Measurements from ENCODE around the gene ACACB. TPM values are rescaled to one million over a fixed set of nuclear protein-coding genes. Genes with fewer than 3 reads are reported as not detected.

The ACACB gene
- total RNA-seq, 6 experiments from 2014 or later: 107 to 237 (median 187) TPM

DNA sequence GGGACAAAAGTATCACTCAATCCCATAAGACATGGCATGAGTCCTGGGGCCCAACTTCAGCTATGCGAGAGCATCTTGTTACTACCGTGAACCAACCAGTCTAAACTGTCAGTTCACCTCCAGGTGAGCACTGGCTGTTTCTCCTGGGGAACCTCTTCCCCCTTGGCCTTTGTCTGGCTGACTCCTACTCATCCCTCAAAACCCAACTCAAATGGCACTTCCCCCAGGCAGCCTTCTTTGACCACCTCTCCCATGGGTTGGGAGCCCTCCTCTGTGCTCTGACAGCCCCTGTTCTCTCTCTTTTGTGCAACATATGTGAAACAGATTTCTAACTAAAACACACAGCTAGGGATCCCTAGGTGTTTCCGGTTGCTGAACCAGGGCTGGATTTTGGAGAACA lies 155.0 kb downstream of the ACACB start:
- no peak for DNase-seq
- Histone ChIP-seq H3K27ac (no peak overlapping the region), H3K9me3 (no peaks in the 10 kb centered on the region), H3K4me1 (no peaks in the 10 kb centered on the region), H3K4me3 (no peak overlapping the region), H3K27me3 (no peaks in the 10 kb centered on the region), H3K36me3 (peaks cover 0 to 19% (median 10%) of the 10 kb centered on the region in 4 donors)
- WGBS (ENCODE audit: insufficient coverage, low coverage, low lambda C conversion rate, missing lambda C conversion rate): 71% methylated on average over 1 of the region's 3 CpGs
- no peak for ATAC-seq
- intact Hi-C loops (cut with DNase I): no loop called here
- TF ChIP-seq POLR2A (IDR thresholded peaks at IDR 0.05): no peak
- TF ChIP-seq, protein P1, sequence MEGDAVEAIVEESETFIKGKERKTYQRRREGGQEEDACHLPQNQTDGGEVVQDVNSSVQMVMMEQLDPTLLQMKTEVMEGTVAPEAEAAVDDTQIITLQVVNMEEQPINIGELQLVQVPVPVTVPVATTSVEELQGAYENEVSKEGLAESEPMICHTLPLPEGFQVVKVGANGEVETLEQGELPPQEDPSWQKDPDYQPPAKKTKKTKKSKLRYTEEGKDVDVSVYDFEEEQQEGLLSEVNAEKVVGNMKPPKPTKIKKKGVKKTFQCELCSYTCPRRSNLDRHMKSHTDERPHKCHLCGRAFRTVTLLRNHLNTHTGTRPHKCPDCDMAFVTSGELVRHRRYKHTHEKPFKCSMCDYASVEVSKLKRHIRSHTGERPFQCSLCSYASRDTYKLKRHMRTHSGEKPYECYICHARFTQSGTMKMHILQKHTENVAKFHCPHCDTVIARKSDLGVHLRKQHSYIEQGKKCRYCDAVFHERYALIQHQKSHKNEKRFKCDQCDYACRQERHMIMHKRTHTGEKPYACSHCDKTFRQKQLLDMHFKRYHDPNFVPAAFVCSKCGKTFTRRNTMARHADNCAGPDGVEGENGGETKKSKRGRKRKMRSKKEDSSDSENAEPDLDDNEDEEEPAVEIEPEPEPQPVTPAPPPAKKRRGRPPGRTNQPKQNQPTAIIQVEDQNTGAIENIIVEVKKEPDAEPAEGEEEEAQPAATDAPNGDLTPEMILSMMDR (IDR thresholded peaks at IDR 0.05): no peak

DNA sequence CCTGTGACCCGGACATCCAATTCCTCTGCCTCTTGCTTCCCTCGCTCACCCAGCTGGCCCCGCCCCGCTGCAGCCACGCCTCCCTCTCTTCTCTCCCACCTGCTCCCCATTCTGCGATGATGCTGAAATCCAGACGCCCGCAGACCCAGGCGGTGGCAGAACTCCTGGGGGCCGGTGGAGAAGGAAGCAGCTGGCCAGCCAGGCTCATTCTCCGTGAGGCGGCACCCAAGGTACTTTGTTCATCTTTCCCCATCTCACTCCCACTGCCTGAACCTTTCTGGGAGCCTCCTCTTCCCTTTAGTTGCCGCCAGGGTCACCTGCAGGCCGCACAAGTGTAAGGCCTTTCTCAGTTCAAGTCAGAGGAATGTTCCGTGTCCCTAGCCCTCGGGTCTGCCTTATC lies 157.0 kb downstream of the ACACB start:
- ATAC-seq (no peak), DNase-seq (no peak)
- H3K4me1 ChIP-seq: peaks cover 0 to 9% (median 5%) of the 10 kb centered on the region in 4 donors
- H3K9me3 ChIP-seq: no peaks in the 10 kb centered on the region
- H3K4me3 ChIP-seq: no peak overlapping the region
- H3K27me3 ChIP-seq: no peaks in the 10 kb centered on the region
- TF ChIP-seq POLR2A (IDR thresholded peaks at IDR 0.05): no peak
- TF ChIP-seq, protein P1 (IDR thresholded peaks at IDR 0.05): no peak
- H3K27ac ChIP-seq: no peak overlapping the region
- WGBS (ENCODE audit: insufficient coverage, low coverage, low lambda C conversion rate, missing lambda C conversion rate): 43% methylated on average over 13 of the region's 16 CpGs
- intact Hi-C loops (cut with DNase I): no loop called here
- H3K36me3 ChIP-seq: peaks cover 0 to 4% (median under 1%) of the 10 kb centered on the region in 4 donors

DNA sequence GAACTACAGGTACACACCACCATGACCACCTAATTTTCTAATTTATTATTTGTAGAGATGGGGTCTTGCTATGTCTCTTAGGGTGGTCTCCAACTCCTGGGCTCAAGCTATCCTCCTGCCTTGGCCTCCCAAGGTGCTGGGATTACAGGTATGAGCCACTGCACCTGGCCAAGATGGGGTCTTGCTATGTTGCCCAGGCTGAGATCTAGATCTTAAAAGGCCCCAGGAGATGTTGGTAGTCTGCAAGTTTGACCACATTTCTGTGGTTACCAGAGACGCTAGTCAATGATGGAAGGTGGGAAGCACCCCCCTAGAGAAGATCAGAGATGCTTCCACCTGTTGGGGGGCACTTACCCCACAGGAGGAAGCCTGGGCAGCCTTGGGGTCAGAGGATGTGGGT lies 158.0 kb downstream of the ACACB start:
- Histone ChIP-seq H3K9me3 (no peaks in the 10 kb centered on the region), H3K27me3 (no peaks in the 10 kb centered on the region), H3K36me3 (no peaks in the 10 kb centered on the region), H3K4me3 (no peak overlapping the region), H3K27ac (no peak overlapping the region), H3K4me1 (peaks cover 0 to 19% (median 9%) of the 10 kb centered on the region in 4 donors)
- WGBS (ENCODE audit: insufficient coverage, low coverage, low lambda C conversion rate, missing lambda C conversion rate): 88% methylated on average over 1 of the region's 1 CpG
- DNase-seq (no peak), ATAC-seq (no peak)
- TF ChIP-seq, protein P1 (IDR thresholded peaks at IDR 0.05): no peak
- intact Hi-C loops (cut with DNase I): no loop called here

DNA sequence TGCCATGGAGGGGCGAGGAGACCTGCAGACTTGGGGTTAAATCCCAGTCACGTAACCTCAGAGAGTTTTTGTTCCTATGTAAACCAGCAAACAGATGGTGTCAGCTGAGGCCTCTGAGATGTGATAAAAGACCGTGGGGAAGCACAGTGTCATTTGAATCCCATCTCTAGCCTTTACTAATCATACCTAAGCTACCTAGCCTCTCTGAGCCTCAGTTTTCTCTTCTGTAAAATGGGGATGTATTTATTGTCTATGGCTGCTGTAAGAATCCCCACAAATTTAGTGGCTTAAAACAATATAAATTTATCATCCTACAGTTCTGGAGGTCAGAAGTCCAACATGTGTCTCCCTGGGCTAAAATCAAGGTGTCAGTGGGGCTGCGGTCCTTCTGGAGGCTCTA lies 158.8 kb downstream of the ACACB start:
- intact Hi-C loops (cut with DNase I): no loop called here
- no peak overlapping the region for H3K27ac ChIP-seq
- H3K4me1 ChIP-seq: peaks cover 0 to 19% (median 9%) of the 10 kb centered on the region in 4 donors
- ATAC-seq (no peak), DNase-seq (no peak)
- TF ChIP-seq, protein P1 (IDR thresholded peaks at IDR 0.05): no peak
- no peak for TF ChIP-seq POLR2A (IDR thresholded peaks at IDR 0.05)
- no peaks in the 10 kb centered on the region for H3K36me3 ChIP-seq
- 75% methylated on average over 4 of the region's 4 CpGs for WGBS (ENCODE audit: insufficient coverage, low coverage, low lambda C conversion rate, missing lambda C conversion rate)
- no peaks in the 10 kb centered on the region for H3K9me3 ChIP-seq
- no peak overlapping the region for H3K4me3 ChIP-seq
- no peaks in the 10 kb centered on the region for H3K27me3 ChIP-seq

DNA sequence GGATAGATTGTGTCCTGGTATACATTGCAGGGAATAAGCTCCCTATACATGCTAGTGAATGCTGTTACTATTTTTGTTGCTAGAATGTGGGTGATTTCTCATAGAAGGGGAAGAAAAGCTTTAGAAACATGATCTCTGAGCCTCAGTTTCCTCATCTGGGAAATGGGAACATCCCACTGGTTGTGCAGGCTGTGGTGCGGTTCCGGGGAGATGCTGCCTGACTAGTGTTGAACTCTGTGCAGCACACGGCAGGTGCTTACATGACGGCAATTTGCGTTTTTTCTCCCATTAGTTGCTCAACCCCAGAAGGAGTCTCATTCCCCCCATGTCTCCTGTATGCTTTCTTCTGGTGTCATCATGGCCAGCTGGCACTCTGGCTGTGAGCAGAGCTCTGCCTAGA lies 159.8 kb downstream of the ACACB start:
- Histone ChIP-seq H3K36me3 (no peaks in the 10 kb centered on the region), H3K4me3 (no peak overlapping the region), H3K9me3 (no peaks in the 10 kb centered on the region), H3K27me3 (no peaks in the 10 kb centered on the region), H3K4me1 (peaks cover 0 to 19% (median 9%) of the 10 kb centered on the region in 4 donors), H3K27ac (no peak overlapping the region)
- ATAC-seq: no peak
- TF ChIP-seq, protein P1 (IDR thresholded peaks at IDR 0.05): no peak
- TF ChIP-seq POLR2A (IDR thresholded peaks at IDR 0.05): no peak
- no CpG with 5 or more reads among the region's 5 CpGs for WGBS (ENCODE audit: insufficient coverage, low coverage, low lambda C conversion rate, missing lambda C conversion rate)
- no peak for DNase-seq
- intact Hi-C loops (cut with DNase I): no loop called here
